A549 (cell line): ENCODE measurements around the gene SLC7A10. TPM values are rescaled to one million over a fixed set of nuclear protein-coding genes. Genes with fewer than 3 reads are reported as not detected.
A peak's percentile ranks its signal among the peaks of the same experiment; 100 is the strongest.

Experiments used
- ATAC-seq, 2 experiments: fragments of 200-7000 bp in 1 of 2; fragments of >200 bp in 1 of 2; cut with Nextera tagmentation in 1 of 2; cut with Tn5 transposase in 1 of 2; 3 replicates each; pipeline versions ENCODE4 v1.8.0 to v1.9.1; 2018 to 2020; ENCODE audit warnings: mild to moderate bottlenecking in 1 of 2, moderate library complexity in 1 of 2
- CTCF ChIA-PET: fragments of 300-600 bp; sonication (Branson Sonifier 250); formaldehyde crosslinking; extraction: SDS; loops from one replicate; lab custom pipeline; 2021; ENCODE audit warnings: antibody characterized with exemption, inconsistent platforms; lab: Yijun Ruan, JAX
- POLR2A ChIA-PET: fragments of 350-600 bp; formaldehyde crosslinking; extraction: SDS; loops from one replicate; lab custom pipeline; 2021; ENCODE audit warnings: antibody characterized with exemption, inconsistent platforms; lab: Yijun Ruan, JAX
- DNase-seq, 2 experiments: peaks; one replicate each; pipeline versions ENCODE4 v3.0.0 to v3.0.0-alpha.2; 2011 to 2016; ENCODE audit warnings: low read depth in 1 of 2, low spot score in 1 of 2
- FAIRE-seq: peaks from 2 replicates; lab custom pipeline; 2011; peaks lifted over from hg19 to GRCh38; lab: Jason Lieb, UNC
- H3K27ac ChIP-seq, 2 experiments: fragments of >200 bp; sonication (Bioruptor Twin); formaldehyde crosslinking; 3 replicates each; pipeline ENCODE4 v1.5.1; 2016 to 2017
- H3K4me1 ChIP-seq: fragments of >200 bp; sonication (Bioruptor Twin); formaldehyde crosslinking; 3 replicates; pipeline ENCODE4 v1.6.1; 2016
- H3K4me2 ChIP-seq: fragments of >200 bp; sonication (Bioruptor Twin); formaldehyde crosslinking; 3 replicates; pipeline ENCODE4 v1.6.1; 2016
- H3K4me3 ChIP-seq: fragments of >200 bp; sonication (Bioruptor Twin); formaldehyde crosslinking; 3 replicates; pipeline ENCODE4 v1.5.1; 2016
- H3K9me3 ChIP-seq: fragments of >200 bp; sonication (Bioruptor Twin); formaldehyde crosslinking; 3 replicates; pipeline ENCODE4 v1.6.1; 2016
- BCL3 ChIP-seq: fragments of >200 bp; sonication (Bioruptor Twin); formaldehyde crosslinking; IDR thresholded peaks from 3 replicates; pipeline ENCODE4 v1.6.1; 2016
- CEBPB ChIP-seq, 2 experiments: fragments of >200 bp in 1 of 2; sonication (Bioruptor Twin) in 1 of 2; formaldehyde crosslinking in 1 of 2; IDR thresholded peaks; 2 replicates each; pipeline ENCODE4 v1.6.1; 2012 to 2016
- CHD4 ChIP-seq: fragments of 200-600 bp; sonication (generic); IDR thresholded peaks from 2 replicates; pipeline ENCODE4 v1.6.1; 2016; ENCODE audit warnings: antibody characterized with exemption, mild to moderate bottlenecking, borderline replicate concordance
- E2F6 ChIP-seq: IDR thresholded peaks from 2 replicates; pipeline ENCODE4 v1.6.1; 2012; ENCODE audit warnings: low read depth, borderline replicate concordance
- EHMT2 ChIP-seq: fragments of 200-600 bp; sonication (generic); IDR thresholded peaks from 2 replicates; pipeline ENCODE4 v1.6.1; 2016; ENCODE audit warnings: antibody characterized with exemption, low read depth, mild to moderate bottlenecking, moderate library complexity
- FOSB ChIP-seq: fragments of 250-450 bp; sonication (Bioruptor Pico); IDR thresholded peaks from 2 replicates; pipeline ENCODE4 v1.5.0; 2020; ENCODE audit warnings: mild to moderate bottlenecking, moderate library complexity
- FOSL2 ChIP-seq, 2 experiments: fragments of 450-650 bp in 1 of 2; fragments of >200 bp in 1 of 2; sonication (Bioruptor Twin) in 1 of 2; formaldehyde crosslinking; IDR thresholded peaks; 2 replicates each; pipeline versions ENCODE4 v1.5.0 to v1.6.1; 2016 to 2020; ENCODE audit warnings: mild to moderate bottlenecking in 1 of 2, moderate library complexity in 1 of 2
- GATA3 ChIP-seq: IDR thresholded peaks from 2 replicates; pipeline ENCODE4 v1.6.1; 2012; ENCODE audit warnings: borderline replicate concordance
- HDAC2 ChIP-seq: fragments of 200-600 bp; sonication (generic); IDR thresholded peaks from 2 replicates; pipeline ENCODE4 v1.6.1; 2016
- HES2 ChIP-seq: fragments of >200 bp; sonication (Bioruptor Twin); formaldehyde crosslinking; IDR thresholded peaks from 2 replicates; pipeline ENCODE4 v1.6.1; 2016
- HMGXB4 ChIP-seq: fragments of 250-450 bp; sonication (Bioruptor Pico); IDR thresholded peaks from 2 replicates; pipeline ENCODE4 v1.5.0; 2021; ENCODE audit warnings: mild to moderate bottlenecking, moderate library complexity, borderline replicate concordance
- HOXA7 ChIP-seq: fragments of 250-450 bp; sonication (Bioruptor Pico); IDR thresholded peaks from 2 replicates; pipeline ENCODE4 v1.5.0; 2020; ENCODE audit warnings: mild to moderate bottlenecking, moderate library complexity
- HOXB5 ChIP-seq: fragments of 250-450 bp; sonication (Bioruptor Pico); IDR thresholded peaks from 2 replicates; pipeline ENCODE4 v1.5.0; 2020; ENCODE audit warnings: mild to moderate bottlenecking, moderate library complexity
- JUNB ChIP-seq: fragments of >200 bp; sonication (Bioruptor Twin); formaldehyde crosslinking; IDR thresholded peaks from 2 replicates; pipeline ENCODE4 v1.6.1; 2016
- MAFK ChIP-seq: fragments of 450-650 bp; IDR thresholded peaks from 2 replicates; pipeline ENCODE4 v1.6.1; 2014; ENCODE audit not compliant: partially characterized antibody
- MAZ ChIP-seq: fragments of 150-350 bp; IDR thresholded peaks from 2 replicates; pipeline ENCODE4 v1.6.1; 2014; ENCODE audit warnings: antibody characterized with exemption, low read depth, low read length, borderline replicate concordance
- RARB ChIP-seq: fragments of 250-450 bp; sonication (Bioruptor Pico); IDR thresholded peaks from 2 replicates; pipeline ENCODE4 v1.8.0; 2021; ENCODE audit warnings: mild to moderate bottlenecking, moderate library complexity
- REST ChIP-seq: fragments of 200-600 bp; sonication (generic); IDR thresholded peaks from 2 replicates; pipeline ENCODE4 v1.6.1; 2016; ENCODE audit warnings: antibody characterized with exemption, mild to moderate bottlenecking, moderate library complexity
- RFX5 ChIP-seq: fragments of 450-650 bp; IDR thresholded peaks from 2 replicates; pipeline ENCODE4 v1.7.1; 2014; ENCODE audit warnings: antibody characterized with exemption, mild to moderate bottlenecking, moderate library complexity
- SREBF2 ChIP-seq: fragments of 450-650 bp; IDR thresholded peaks from 2 replicates; pipeline ENCODE4 v1.6.1; 2014; ENCODE audit warnings: mild to moderate bottlenecking, moderate library complexity
- TP53 ChIP-seq: fragments of 250-450 bp; sonication (Bioruptor Pico); IDR thresholded peaks from 2 replicates; pipeline ENCODE4 v1.5.0; 2021; ENCODE audit warnings: mild to moderate bottlenecking, moderate library complexity
- USF2 ChIP-seq: fragments of 450-650 bp; IDR thresholded peaks from 2 replicates; pipeline ENCODE4 v1.6.1; 2014; ENCODE audit warnings: antibody characterized with exemption
- ZC3H11A ChIP-seq: fragments of 450-650 bp; IDR thresholded peaks from 2 replicates; pipeline ENCODE4 v1.6.1; 2014; ENCODE audit warnings: antibody characterized with exemption, mild to moderate bottlenecking
- WGBS: methylation state at CpG from one replicate; pipeline ENCODE4 v1.1.6; 2017; ENCODE audit errors: missing lambda C conversion rate; 5-methylcytosine and 5-hydroxymethylcytosine counted together
- polyA plus RNA-seq, 4 experiments: library from polyadenylated mRNA; depleted of rRNA in 3 of 4; stranded (reverse); fragments of >200 nt; fragmentation: RNase III in 1 of 4; extraction: RNeasy Plus Mini Kit Qiagen cat#74134 plus additional on column Dnase treatment in 1 of 4; gene quantifications; 2 replicates in 3 of 4; 3 replicates in 1 of 4; pipeline ENCODE4 v1.2.3, GENCODE V29; 2011 to 2017

Gene SLC7A10
- polyA plus RNA-seq, 2 of the 4 experiments (the other 2 are of a cell fraction): 0.05 to 0.26 TPM

GRCh38 chr19:33219261-33219815 is 6.3 kb downstream of the SLC7A10 start (continued):
- TF ChIP-seq REST (no peak), HMGXB4 (CRISPR knock-in tag) (no peak)

- ChIA-PET CTCF (interaction anchor here (0.7 to 6.6 kb wide), 9 partner anchors 10 to 198 kb away, joined by 3 to 39 read pairs (median 3); no protein-coding TSS in a partner anchor), POLR2A (interaction anchor here (0.6 kb wide), 1 partner anchor 909 kb away, joined by 3 read pairs; no protein-coding TSS in a partner anchor)
- ATAC-seq (no peak), FAIRE-seq (no peak), DNase-seq (no peak)
- TF ChIP-seq HDAC2 (no peak), GATA3 (no peak), MAFK (no peak), FOSL2 (IDR thresholded peaks at IDR 0.05) (no peak), FOSL2 (CRISPR knock-in tag; IDR thresholded peaks at IDR 0.05) (no peak)
- no peak overlapping the region for H3K27ac ChIP-seq
- H3K4me3 ChIP-seq: no peak overlapping the region
- H3K9me3 ChIP-seq: no peaks in the 10 kb centered on the region
- WGBS: 81% methylated on average over 8 of the region's 8 CpGs
- no peak overlapping the region for H3K4me2 ChIP-seq
- H3K4me1 ChIP-seq: 0 out of 3 replicates have a peak, but pooled peaks cover 5% of the 10 kb centered on the region
Observed at GRCh38 chr19:33217881-33218280, 7.8 kb downstream of the SLC7A10 start.

- ATAC-seq (no peak), DNase-seq (no peak), FAIRE-seq (peak; percentile 39)
- POLR2A ChIA-PET: interaction anchor here (1.1 kb wide), 1 partner anchor 868 kb away, joined by 3 read pairs; no protein-coding TSS in a partner anchor
- CTCF ChIA-PET: interaction anchor here (0.6 to 6.6 kb wide), 5 partner anchors 11 to 290 kb away, joined by 3 to 39 read pairs (median 7); no protein-coding TSS in a partner anchor
- no peak overlapping the region for H3K4me2 ChIP-seq
- H3K9me3 ChIP-seq: no peaks in the 10 kb centered on the region
- no peaks in the 10 kb centered on the region for H3K4me1 ChIP-seq
- no peak overlapping the region for H3K4me3 ChIP-seq
- 69% methylated on average over 12 of the region's 12 CpGs for WGBS
- no peak overlapping the region for H3K27ac ChIP-seq
- TF ChIP-seq SREBF2: no peak
- TF ChIP-seq RFX5: no peak
- no peak for TF ChIP-seq JUNB
- no peak for TF ChIP-seq FOSB (CRISPR knock-in tag)
- no peak for TF ChIP-seq CHD4
- no peak for TF ChIP-seq CEBPB (IDR thresholded peaks at IDR 0.05)
- TF ChIP-seq HES2: no peak
- no peak for TF ChIP-seq MAZ
- TF ChIP-seq USF2: no peak
- TF ChIP-seq TP53 (CRISPR knock-in tag): no peak
- no peak for TF ChIP-seq HOXB5 (CRISPR knock-in tag)
- no peak for TF ChIP-seq ZC3H11A
- no peak for TF ChIP-seq HDAC2
- no peak for TF ChIP-seq E2F6
- no peak for TF ChIP-seq RARB
- TF ChIP-seq HOXA7 (CRISPR knock-in tag): no peak
- TF ChIP-seq BCL3: no peak
- no peak for TF ChIP-seq EHMT2
- TF ChIP-seq MAFK: no peak
- TF ChIP-seq GATA3: no peak
Observed at GRCh38 chr19:33216198-33216830, 9.3 kb downstream of the SLC7A10 start.
